Activated gamma-delta T cell treated with Interleukin-2 at 50 U/mL for 16 hours (primary cell): ENCODE results near the gene SELP.

Experiments used
- DNase-seq: peaks from one replicate; pipeline ENCODE4 v3.0.0-alpha.2; 2020

SELP gene

GRCh38 chr1:169618367-169618766 is 11.6 kb downstream of the SELP start:
- DNase-seq = no peak

GRCh38 chr1:169615803-169616202 is 14.1 kb downstream of the SELP start:
- DNase-seq = no peak

GRCh38 chr1:169610858-169611257 is 19.1 kb downstream of the SELP start:
- DNase-seq = no peak

- no peak for DNase-seq
Measured at GRCh38 chr1:169610108-169610507, 19.8 kb downstream of the SELP start.

GRCh38 chr1:169608226-169608625 is 21.7 kb downstream of the SELP start:
- DNase-seq = no peak

- DNase-seq = peak; percentile 47
Measured at GRCh38 chr1:169604781-169605560, 25.0 kb downstream of the SELP start.

- no peak for DNase-seq
Measured at GRCh38 chr1:169601096-169601881, 28.6 kb downstream of the SELP start.

GRCh38 chr1:169595764-169596711 is 33.9 kb downstream of the SELP start:
- DNase-seq = no peak

GRCh38 chr1:169594391-169594790 is 35.5 kb downstream of the SELP start:
- no peak for DNase-seq

GRCh38 chr1:169590932-169591331 is 39.0 kb downstream of the SELP start:
- DNase-seq = no peak

GRCh38 chr1:169588785-169589485 is 41.0 kb downstream of the SELP start:
- no peak for DNase-seq

- no peak for DNase-seq
Measured at GRCh38 chr1:169588112-169588511, 41.8 kb downstream of the SELP start.

GRCh38 chr1:169586395-169587255 is 43.3 kb downstream of the SELP start, which contains the start of gene F5:
F5 (minus strand) TSS chr1:169586481; CDS start chr1:169586386, 95 bp downstream.
- peak; percentile 54 for DNase-seq

GRCh38 chr1:169586067-169586394 is 43.9 kb downstream of the SELP start:
- no peak for DNase-seq

- no peak for DNase-seq
Measured at GRCh38 chr1:169585181-169585580, 44.7 kb downstream of the SELP start.

- no peak for DNase-seq
Measured at GRCh38 chr1:169584483-169585144, 45.3 kb downstream of the SELP start.

GRCh38 chr1:169577981-169578738 is 51.8 kb downstream of the SELP start:
- DNase-seq = no peak

- DNase-seq = no peak
Measured at GRCh38 chr1:169576935-169577331, 53.0 kb downstream of the SELP start.

- DNase-seq = no peak
Measured at GRCh38 chr1:169576241-169576934, 53.5 kb downstream of the SELP start.
